ENCODE measurements around the gene CTTNBP2NL.

CTTNBP2NL gene

GRCh38 chr1:112507921-112508277 lies 111.9 kb downstream of the CTTNBP2NL start:
- ATAC-seq (replicated peaks) (peak in 1 of 2 donors; percentile 34), DNase-seq (no peak)
- peak overlapping the region; percentile 82 for H3K4me3 Mint-ChIP-seq
- peaks cover 24 to 28% of the 10 kb centered on the region in 2 donors for H3K4me1 Mint-ChIP-seq
- H3K36me3 Mint-ChIP-seq: no peaks in the 10 kb centered on the region
- H3K27me3 Mint-ChIP-seq: peaks cover 28 to 60% of the 10 kb centered on the region in 2 donors
- H3K9me3 Mint-ChIP-seq: no peaks in the 10 kb centered on the region
- H3K27ac Mint-ChIP-seq: no peak overlapping the region

GRCh38 chr1:112508278-112509004 lies 112.4 kb downstream of the CTTNBP2NL start, which contains the start of gene WNT2B:
TSS of gene WNT2B (plus strand) at chr1:112508965. CDS start at chr1:112509263, 298 bp downstream.
- Mint-ChIP-seq H3K9me3 (no peaks in the 10 kb centered on the region), H3K27me3 (peaks cover 22 to 54% of the 10 kb centered on the region in 2 donors)

GRCh38 chr1:112509005-112509659 lies 113.1 kb downstream of the CTTNBP2NL start:
- H3K4me1 Mint-ChIP-seq: peaks cover 19 to 28% of the 10 kb centered on the region in 2 donors
- no peaks in the 10 kb centered on the region for H3K9me3 Mint-ChIP-seq
- H3K27me3 Mint-ChIP-seq: peaks cover 18 to 47% of the 10 kb centered on the region in 2 donors
- no peak overlapping the region for H3K27ac Mint-ChIP-seq
- ATAC-seq (replicated peaks): peak; percentile 33
- no peaks in the 10 kb centered on the region for H3K36me3 Mint-ChIP-seq
- H3K4me3 Mint-ChIP-seq: peak overlapping the region; percentile 51 to 82
- DNase-seq: no peak

More at GRCh38 chr1:112508278-112509004, 112.4 kb downstream of the CTTNBP2NL start, which contains the start of gene WNT2B:
- H3K4me3 Mint-ChIP-seq: peak within 1 kb of the TSS; percentile 82
- H3K4me1 Mint-ChIP-seq: peaks cover 22 to 28% of the 10 kb centered on the region in 2 donors
- ATAC-seq (replicated peaks): peak; percentile 74 to 75
- H3K36me3 Mint-ChIP-seq: no peaks in the 10 kb centered on the region
- DNase-seq: no peak
- no peak within 1 kb of the TSS for H3K27ac Mint-ChIP-seq

- DNase-seq (no peak), ATAC-seq (replicated peaks) (no peak)
- Mint-ChIP-seq H3K4me1 (peaks cover 19 to 28% of the 10 kb centered on the region in 2 donors), H3K27ac (no peak overlapping the region), H3K9me3 (no peaks in the 10 kb centered on the region), H3K36me3 (no peaks in the 10 kb centered on the region), H3K4me3 (peak overlapping the region in 1 of 2 donors; percentile 82), H3K27me3 (peaks cover 13 to 41% of the 10 kb centered on the region in 2 donors)
Measured at GRCh38 chr1:112509660-112510178, 113.7 kb downstream of the CTTNBP2NL start.

GRCh38 chr1:112510340-112510739 lies 114.3 kb downstream of the CTTNBP2NL start:
- Mint-ChIP-seq H3K4me3 (no peak overlapping the region), H3K27ac (no peak overlapping the region), H3K4me1 (peaks cover 14 to 25% of the 10 kb centered on the region in 2 donors), H3K36me3 (no peaks in the 10 kb centered on the region), H3K9me3 (no peaks in the 10 kb centered on the region), H3K27me3 (peaks cover 13 to 39% of the 10 kb centered on the region in 2 donors)
- DNase-seq (no peak), ATAC-seq (replicated peaks) (no peak)

Data from stimulated activated naive B cell treated with anti-CD40 and anti-IgM and Interleukin-4, amounts not matched to agents 10 μg/mL and 1 μg/mL and 100 μg/mL, for 72 hours (primary cell).